PC-3 (cell line): Measurements from ENCODE around the gene EGF.

Experiments used
- CTCF ChIP-seq: fragments of 300-600 bp; sonication (generic); conservative IDR thresholded peaks from 2 replicates; pipeline ENCODE4 v1.5.1; 2017; ENCODE audit warnings: antibody characterized with exemption, low read depth, mild to moderate bottlenecking, low read length
- EZH2 ChIP-seq: fragments of 300-600 bp; sonication (generic); IDR thresholded peaks from one replicate; pipeline ENCODE4 v1.6.1; 2017; ENCODE audit warnings: antibody characterized with exemption, mild to moderate bottlenecking, low read length; ENCODE audit not compliant: unreplicated experiment
- EZH2phosphoT487 ChIP-seq: fragments of 300-600 bp; sonication (generic); IDR thresholded peaks from 2 replicates; pipeline ENCODE4 v1.6.1; 2018; ENCODE audit warnings: mild to moderate bottlenecking, antibody characterized with exemption, low read length, borderline replicate concordance

- TF ChIP-seq EZH2phosphoT487 (no peak), CTCF (no peak), EZH2 (no peak)
These were observed 4.0 kb upstream of the EGF start for GRCh38 chr4:109908731-109909130.
